Measurements from ENCODE around the gene TNS1.

DNA sequence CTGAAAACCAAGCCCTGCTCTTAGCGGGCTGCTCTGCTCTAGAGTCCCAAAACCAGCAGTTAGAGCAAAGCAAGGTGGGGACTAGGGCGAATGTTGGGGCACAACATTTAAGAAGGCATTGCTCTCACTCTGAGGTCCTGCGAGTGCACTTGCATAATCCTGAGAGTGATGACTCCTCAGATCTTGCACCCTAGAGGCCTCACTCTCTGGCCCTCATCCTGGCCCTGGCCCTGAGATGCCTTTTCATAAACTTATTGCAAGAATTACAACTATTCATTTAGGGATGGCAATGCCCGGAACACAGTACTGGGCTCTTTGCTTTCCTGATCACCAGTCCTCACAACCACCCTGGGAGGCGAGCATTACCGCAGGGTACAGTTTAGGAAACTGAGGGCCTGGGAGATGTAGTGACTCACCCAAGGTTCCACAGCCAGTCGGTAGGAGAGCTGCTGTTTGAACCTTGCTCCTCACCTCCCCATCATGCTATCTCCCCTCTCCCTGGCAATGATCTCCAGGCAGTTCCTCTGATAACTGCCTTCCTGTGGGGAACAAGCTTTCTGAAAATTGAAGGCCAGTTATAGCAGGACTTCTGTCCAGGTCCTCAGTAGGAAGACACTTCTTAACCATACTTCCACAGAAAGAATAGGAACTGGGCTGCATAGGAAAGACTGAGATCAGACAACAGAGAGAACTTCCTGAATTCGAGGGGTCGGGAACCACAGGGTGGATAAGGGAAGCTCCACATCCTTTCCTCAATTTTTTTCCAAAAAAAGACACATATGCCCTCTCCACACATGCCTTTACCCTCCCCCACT is 91.3 kb downstream of the TNS1 start:
- no peak for TF ChIP-seq TCF12 (IDR thresholded peaks at IDR 0.05; ENCODE audit: low read depth, low read length)
- TF ChIP-seq, protein P1, sequence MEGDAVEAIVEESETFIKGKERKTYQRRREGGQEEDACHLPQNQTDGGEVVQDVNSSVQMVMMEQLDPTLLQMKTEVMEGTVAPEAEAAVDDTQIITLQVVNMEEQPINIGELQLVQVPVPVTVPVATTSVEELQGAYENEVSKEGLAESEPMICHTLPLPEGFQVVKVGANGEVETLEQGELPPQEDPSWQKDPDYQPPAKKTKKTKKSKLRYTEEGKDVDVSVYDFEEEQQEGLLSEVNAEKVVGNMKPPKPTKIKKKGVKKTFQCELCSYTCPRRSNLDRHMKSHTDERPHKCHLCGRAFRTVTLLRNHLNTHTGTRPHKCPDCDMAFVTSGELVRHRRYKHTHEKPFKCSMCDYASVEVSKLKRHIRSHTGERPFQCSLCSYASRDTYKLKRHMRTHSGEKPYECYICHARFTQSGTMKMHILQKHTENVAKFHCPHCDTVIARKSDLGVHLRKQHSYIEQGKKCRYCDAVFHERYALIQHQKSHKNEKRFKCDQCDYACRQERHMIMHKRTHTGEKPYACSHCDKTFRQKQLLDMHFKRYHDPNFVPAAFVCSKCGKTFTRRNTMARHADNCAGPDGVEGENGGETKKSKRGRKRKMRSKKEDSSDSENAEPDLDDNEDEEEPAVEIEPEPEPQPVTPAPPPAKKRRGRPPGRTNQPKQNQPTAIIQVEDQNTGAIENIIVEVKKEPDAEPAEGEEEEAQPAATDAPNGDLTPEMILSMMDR (IDR thresholded peaks at IDR 0.05 in 2 of 3, conservative IDR thresholded peaks at IDR 0.05 in 1 of 3; ENCODE audit: control insufficient read depth in 2 of 3, extremely low read depth in 1 of 3, insufficient read depth in 1 of 3, low read depth in 3 of 3, low read length in 3 of 3), result no peak
- TF ChIP-seq POLR2AphosphoS5 (IDR thresholded peaks at IDR 0.05; ENCODE audit: low read length), result no peak
- TF ChIP-seq NR2F1 (conservative IDR thresholded peaks at IDR 0.05), result no peak
- TF ChIP-seq MYC (IDR thresholded peaks at IDR 0.05; ENCODE audit: insufficient read depth, insufficient read length, insufficient replicate concordance, low read length, severe bottlenecking), result no peak
- TF ChIP-seq, protein P2, sequence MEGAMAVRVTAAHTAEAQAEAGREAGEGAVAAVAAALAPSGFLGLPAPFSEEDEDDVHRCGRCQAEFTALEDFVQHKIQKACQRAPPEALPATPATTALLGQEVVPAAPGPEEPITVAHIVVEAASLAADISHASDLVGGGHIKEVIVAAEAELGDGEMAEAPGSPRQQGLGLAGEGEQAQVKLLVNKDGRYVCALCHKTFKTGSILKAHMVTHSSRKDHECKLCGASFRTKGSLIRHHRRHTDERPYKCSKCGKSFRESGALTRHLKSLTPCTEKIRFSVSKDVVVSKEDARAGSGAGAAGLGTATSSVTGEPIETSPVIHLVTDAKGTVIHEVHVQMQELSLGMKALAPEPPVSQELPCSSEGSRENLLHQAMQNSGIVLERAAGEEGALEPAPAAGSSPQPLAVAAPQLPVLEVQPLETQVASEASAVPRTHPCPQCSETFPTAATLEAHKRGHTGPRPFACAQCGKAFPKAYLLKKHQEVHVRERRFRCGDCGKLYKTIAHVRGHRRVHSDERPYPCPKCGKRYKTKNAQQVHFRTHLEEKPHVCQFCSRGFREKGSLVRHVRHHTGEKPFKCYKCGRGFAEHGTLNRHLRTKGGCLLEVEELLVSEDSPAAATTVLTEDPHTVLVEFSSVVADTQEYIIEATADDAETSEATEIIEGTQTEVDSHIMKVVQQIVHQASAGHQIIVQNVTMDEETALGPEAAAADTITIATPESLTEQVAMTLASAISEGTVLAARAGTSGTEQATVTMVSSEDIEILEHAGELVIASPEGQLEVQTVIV (IDR thresholded peaks at IDR 0.05; ENCODE audit: borderline replicate concordance, partially characterized antibody), result no peak
- no peak for TF ChIP-seq SPI1 (IDR thresholded peaks at IDR 0.05; ENCODE audit: borderline replicate concordance, insufficient read depth, low read depth, low read length)
- TF ChIP-seq SUPT20H (IDR thresholded peaks at IDR 0.05; ENCODE audit: borderline replicate concordance, control insufficient read depth, low read depth, low read length), result no peak
